Stimulated activated CD4-positive, alpha-beta T cell treated with anti-CD3 and anti-CD28 coated beads, Interleukin-1b, Interleukin-23, amount 100 ng/mL, for 48 hours (primary cell): ENCODE measurements around the gene SLC20A1.
A peak's percentile ranks its signal among the peaks of the same experiment; 100 is the strongest.
"Not testable (repeated sequence)": the region's sequence is repeated elsewhere in the genome, so short reads cannot be mapped to it uniquely, and the experiment has no call there.

Experiments
- DNase-seq: peaks from one replicate; pipeline ENCODE4 v3.0.0-alpha.2; 2020

The SLC20A1 gene

GRCh38 chr2:112645310-112646101 lies at the start of gene SLC20A1:
TSS of gene SLC20A1 (plus strand) at chr2:112645939. CDS start at chr2:112646829, 890 bp downstream.
- DNase-seq: peak; percentile 97

- no peak for DNase-seq
These were observed 48.0 kb upstream of the SLC20A1 start for GRCh38 chr2:112597537-112598322.

GRCh38 chr2:112600634-112601033 lies 45.1 kb upstream of the SLC20A1 start:
- DNase-seq: no peak

- no peak for DNase-seq
These were observed 44.0 kb upstream of the SLC20A1 start for GRCh38 chr2:112601754-112602153.

- no peak for DNase-seq
These were observed 42.8 kb upstream of the SLC20A1 start for GRCh38 chr2:112602917-112603316.

- no peak for DNase-seq
These were observed 42.0 kb upstream of the SLC20A1 start for GRCh38 chr2:112603731-112604130.

GRCh38 chr2:112604952-112605351 lies 40.8 kb upstream of the SLC20A1 start:
- DNase-seq: no peak

GRCh38 chr2:112605926-112606325 lies 39.8 kb upstream of the SLC20A1 start:
- no peak for DNase-seq

GRCh38 chr2:112606547-112606946 lies 39.2 kb upstream of the SLC20A1 start:
- DNase-seq: no peak

GRCh38 chr2:112607680-112608438 lies 37.9 kb upstream of the SLC20A1 start:
- no peak for DNase-seq

- not testable (repeated sequence) for DNase-seq
These were observed 36.4 kb upstream of the SLC20A1 start for GRCh38 chr2:112609320-112609719.

GRCh38 chr2:112612283-112612682 lies 33.5 kb upstream of the SLC20A1 start:
- DNase-seq: not testable (repeated sequence)

GRCh38 chr2:112614201-112614840 lies 31.4 kb upstream of the SLC20A1 start:
- no peak for DNase-seq

GRCh38 chr2:112615051-112615450 lies 30.7 kb upstream of the SLC20A1 start:
- DNase-seq: no peak

- DNase-seq: not testable (repeated sequence)
These were observed 29.9 kb upstream of the SLC20A1 start for GRCh38 chr2:112615798-112616197.

- DNase-seq: no peak
These were observed 27.4 kb upstream of the SLC20A1 start for GRCh38 chr2:112618383-112618782.

- no peak for DNase-seq
These were observed 23.8 kb upstream of the SLC20A1 start for GRCh38 chr2:112621790-112622527.

GRCh38 chr2:112622528-112622849 lies 23.2 kb upstream of the SLC20A1 start:
- no peak for DNase-seq

GRCh38 chr2:112623913-112624777 lies 21.6 kb upstream of the SLC20A1 start:
- peak; percentile 81 for DNase-seq

- DNase-seq: no peak
These were observed 20.1 kb upstream of the SLC20A1 start for GRCh38 chr2:112625474-112626114.

- peak; percentile 64 for DNase-seq
These were observed 19.1 kb upstream of the SLC20A1 start for GRCh38 chr2:112626604-112627059.
